HEK293 (cell line): Measurements from ENCODE around the gene HECTD4.
A peak's percentile ranks its signal among the peaks of the same experiment; 100 is the strongest.

Experiments used
- CTCF ChIA-PET: fragments of 350-600 bp; formaldehyde crosslinking; extraction: SDS; loops from one replicate; lab custom pipeline; 2021; ENCODE audit warnings: antibody characterized with exemption; lab: Yijun Ruan, JAX
- POLR2A ChIA-PET: fragments of 300-600 bp; formaldehyde crosslinking; extraction: SDS; loops from one replicate; lab custom pipeline; 2020; ENCODE audit warnings: antibody characterized with exemption, inconsistent platforms; lab: Yijun Ruan, JAX
- H3K27ac ChIP-seq: fragments of 200-500 bp; sonication (Bioruptor generic); 2 replicates; pipeline ENCODE4 v1.5.1; 2014; ENCODE audit warnings: low read depth, low read length, control low read depth, inconsistent platforms; ENCODE audit errors: extremely low read depth
- H3K36me3 ChIP-seq, 2 experiments: fragments of 200-500 bp in 1 of 2; sonication (Bioruptor generic) in 1 of 2; 1 replicate in 1 of 2; 2 replicates in 1 of 2; pipeline ENCODE4 v1.5.1; 2014 to 2017; ENCODE audit warnings: inconsistent platforms in 2 of 2, low read length in 2 of 2; ENCODE audit not compliant: control insufficient read depth in 2 of 2, insufficient read depth in 1 of 2
- H3K4me1 ChIP-seq: fragments of 200-500 bp; sonication (Bioruptor generic); 2 replicates; pipeline ENCODE4 v1.5.1; 2014; ENCODE audit warnings: mild to moderate bottlenecking, low read length, inconsistent platforms; ENCODE audit not compliant: control insufficient read depth, insufficient read depth
- H3K4me3 ChIP-seq: 2 replicates; pipeline ENCODE4 v1.5.1; 2011; ENCODE audit warnings: low read depth, mild to moderate bottlenecking, control low read depth, low read length, moderate library complexity
- H3K9me3 ChIP-seq: fragments of 200-500 bp; sonication (Bioruptor generic); 2 replicates; pipeline ENCODE4 v1.5.1; 2014; ENCODE audit warnings: low read depth, low read length, inconsistent platforms; ENCODE audit not compliant: control insufficient read depth, insufficient read depth
- CTCF ChIP-seq: fragments of 450-650 bp; formaldehyde crosslinking; IDR thresholded peaks from 2 replicates; pipeline ENCODE4 v1.5.1; 2016; ENCODE audit warnings: missing biosample characterization, missing genetic modification characterization
- PRDM10 ChIP-seq: fragments of 450-650 bp; formaldehyde crosslinking; IDR thresholded peaks from 2 replicates; pipeline ENCODE4 v1.5.1; 2016; ENCODE audit warnings: missing biosample characterization, missing genetic modification characterization
- PRDM6 ChIP-seq: fragments of 450-650 bp; formaldehyde crosslinking; IDR thresholded peaks from 2 replicates; pipeline ENCODE4 v1.5.1; 2017; ENCODE audit warnings: missing biosample characterization, missing genetic modification characterization
- SALL2 ChIP-seq: fragments of 450-650 bp; formaldehyde crosslinking; IDR thresholded peaks from 2 replicates; pipeline ENCODE4 v1.5.0; 2017; ENCODE audit warnings: missing biosample characterization, mild to moderate bottlenecking, missing genetic modification characterization, borderline replicate concordance
- SCRT2 ChIP-seq: fragments of 450-650 bp; formaldehyde crosslinking; IDR thresholded peaks from 2 replicates; pipeline ENCODE4 v1.5.1; 2016; ENCODE audit warnings: missing biosample characterization, missing genetic modification characterization
- SP7 ChIP-seq: fragments of 450-650 bp; formaldehyde crosslinking; IDR thresholded peaks from 2 replicates; pipeline ENCODE4 v1.5.1; 2016; ENCODE audit warnings: missing biosample characterization, missing genetic modification characterization
- WT1 ChIP-seq: fragments of 450-650 bp; formaldehyde crosslinking; IDR thresholded peaks from 2 replicates; pipeline ENCODE4 v1.5.1; 2016; ENCODE audit warnings: missing biosample characterization, missing genetic modification characterization
- ZBTB17 ChIP-seq: fragments of 450-650 bp; formaldehyde crosslinking; IDR thresholded peaks from 2 replicates; pipeline ENCODE4 v1.5.1; 2016; ENCODE audit warnings: missing biosample characterization, missing genetic modification characterization
- ZBTB21 ChIP-seq: fragments of 450-650 bp; formaldehyde crosslinking; IDR thresholded peaks from 2 replicates; pipeline ENCODE4 v1.5.1; 2017; ENCODE audit warnings: missing biosample characterization, missing genetic modification characterization
- ZFP37 ChIP-seq: fragments of 450-650 bp; formaldehyde crosslinking; IDR thresholded peaks from 2 replicates; pipeline ENCODE4 v1.5.1; 2016; ENCODE audit warnings: missing biosample characterization, missing genetic modification characterization
- ZNF121 ChIP-seq: fragments of 450-650 bp; formaldehyde crosslinking; IDR thresholded peaks from 2 replicates; pipeline ENCODE4 v1.5.1; 2016; ENCODE audit warnings: missing biosample characterization, missing genetic modification characterization
- ZNF2 ChIP-seq: fragments of 450-650 bp; formaldehyde crosslinking; IDR thresholded peaks from 2 replicates; pipeline ENCODE4 v1.5.1; 2016; ENCODE audit warnings: missing biosample characterization, missing genetic modification characterization
- ZNF514 ChIP-seq: fragments of 450-650 bp; formaldehyde crosslinking; IDR thresholded peaks from 2 replicates; pipeline ENCODE4 v1.5.1; 2016; ENCODE audit warnings: missing biosample characterization, missing genetic modification characterization
- ZNF624 ChIP-seq: fragments of 450-650 bp; formaldehyde crosslinking; IDR thresholded peaks from 2 replicates; pipeline ENCODE4 v1.5.1; 2017; ENCODE audit warnings: missing biosample characterization, missing genetic modification characterization
- ZNF639 ChIP-seq: fragments of 450-650 bp; formaldehyde crosslinking; IDR thresholded peaks from 2 replicates; pipeline ENCODE4 v1.5.1; 2016; ENCODE audit warnings: missing biosample characterization, missing genetic modification characterization
- ZNF664 ChIP-seq: fragments of 450-650 bp; formaldehyde crosslinking; IDR thresholded peaks from 2 replicates; pipeline ENCODE4 v1.5.1; 2016; ENCODE audit warnings: missing biosample characterization, missing genetic modification characterization
- ZNF692 ChIP-seq: fragments of 450-650 bp; formaldehyde crosslinking; IDR thresholded peaks from 2 replicates; pipeline ENCODE4 v1.5.1; 2016; ENCODE audit warnings: missing biosample characterization, missing genetic modification characterization
- ZNF701 ChIP-seq: fragments of 450-650 bp; formaldehyde crosslinking; IDR thresholded peaks from 2 replicates; pipeline ENCODE4 v1.5.1; 2016; ENCODE audit warnings: missing biosample characterization, missing genetic modification characterization
- ZNF747 ChIP-seq: fragments of 450-650 bp; formaldehyde crosslinking; IDR thresholded peaks from 2 replicates; pipeline ENCODE4 v1.5.1; 2016; ENCODE audit warnings: missing biosample characterization, missing genetic modification characterization
- ZNF792 ChIP-seq: fragments of 450-650 bp; formaldehyde crosslinking; IDR thresholded peaks from 2 replicates; pipeline ENCODE4 v1.5.1; 2016; ENCODE audit warnings: missing biosample characterization, missing genetic modification characterization

The HECTD4 gene

GRCh38 chr12:112125250-112125999 lies 256.8 kb downstream of the HECTD4 start, which contains the start of gene TRAFD1 (continued):
- TF ChIP-seq PRDM6 (tag by site-specific recombination) = no peak
- TF ChIP-seq ZNF514 (tag by site-specific recombination) = no peak
- TF ChIP-seq ZNF792 (tag by site-specific recombination) = 0 out of 2 replicates have a peak, but pooled peaks have one; percentile 15
- peak; percentile 89 for TF ChIP-seq ZNF2 (tag by site-specific recombination)
- no peak for TF ChIP-seq ZNF747 (tag by site-specific recombination)
- peak; percentile 86 for TF ChIP-seq ZNF692 (tag by site-specific recombination)

GRCh38 chr12:112124918-112125249 lies 257.3 kb downstream of the HECTD4 start:
- Histone ChIP-seq H3K36me3 (peaks cover 0 to 5% of the 10 kb centered on the region in 2 experiments; a peak in 1 of 3 replicates), H3K9me3 (no peaks in the 10 kb centered on the region)
- TF ChIP-seq ZNF639 (tag by site-specific recombination) = peak; percentile 32; the same call in 1 of the 2 replicates
- TF ChIP-seq ZNF701 (tag by site-specific recombination) = no peak
- TF ChIP-seq, all 188 proteins: peak for 1
- ChIA-PET POLR2A (interaction anchor here (0.6 to 3.1 kb wide), 14 partner anchors 9 to 331 kb away, joined by 3 to 66 read pairs (median 5); partner anchors contain the start of genes ERP29, NAA25 and TMEM116), CTCF (interaction anchor here (0.6 to 0.7 kb wide), 2 partner anchors 371 to 418 kb away, joined by 3 to 4 read pairs; no protein-coding TSS in a partner anchor)
- no peak overlapping the region for H3K27ac ChIP-seq
- no peak overlapping the region for H3K4me3 ChIP-seq
- peaks cover 18% of the 10 kb centered on the region for H3K4me1 ChIP-seq

GRCh38 chr12:112122823-112123690 lies 259.2 kb downstream of the HECTD4 start:
- ChIA-PET CTCF (interaction anchor here (1.4 to 1.8 kb wide), 2 partner anchors 11 to 14 kb away, joined by 3 to 7 read pairs; partner anchors contain the start of gene NAA25), POLR2A (interaction anchor here (0.8 to 1.3 kb wide), 5 partner anchors 9 to 21 kb away, joined by 3 to 5 read pairs (median 3); no protein-coding TSS in a partner anchor)
- H3K27ac ChIP-seq = peak overlapping the region; percentile 4; the same call in 1 of the 2 replicates
- H3K9me3 ChIP-seq = no peaks in the 10 kb centered on the region
- peaks cover 0 to 5% of the 10 kb centered on the region in 2 experiments; a peak in 1 of 3 replicates for H3K36me3 ChIP-seq
- no peak overlapping the region for H3K4me3 ChIP-seq
- peaks cover 18% of the 10 kb centered on the region for H3K4me1 ChIP-seq
- TF ChIP-seq SCRT2 (tag by site-specific recombination) = no peak
- peak; percentile 67 for TF ChIP-seq PRDM10 (tag by site-specific recombination)
- TF ChIP-seq SALL2 = no peak
- no peak for TF ChIP-seq ZFP37 (tag by site-specific recombination)
- no peak for TF ChIP-seq ZNF121 (tag by site-specific recombination)
- TF ChIP-seq ZNF664 = peak; percentile 94
- peak; percentile 72 for TF ChIP-seq WT1 (tag by site-specific recombination)
- peak; percentile 97 for TF ChIP-seq SP7
- TF ChIP-seq CTCF = no peak
- TF ChIP-seq ZBTB21 = peak; percentile 17; the same call in 1 of the 2 replicates
- TF ChIP-seq ZNF624 (tag by site-specific recombination) = no peak
- TF ChIP-seq ZBTB17 = peak; percentile 64
